H9 (cell line): ENCODE results near the gene ZNF224. TPM values are rescaled to one million over a fixed set of nuclear protein-coding genes. Genes with fewer than 3 reads are reported as not detected.

ENCODE experiments used
- DNase-seq: peaks from one replicate; pipeline ENCODE4 v3.0.0-alpha.2; 2017
- H2AFZ ChIP-seq: one replicate; pipeline ENCODE4 v1.6.1; 2013; ENCODE audit warnings: mild to moderate bottlenecking, low read length, control low read depth, moderate library complexity
- H2AK5ac ChIP-seq: 2 replicates; pipeline ENCODE4 v1.6.1; 2013; ENCODE audit warnings: low read length, control low read depth, mixed read lengths; ENCODE audit not compliant: insufficient read length
- H2BK120ac ChIP-seq: one replicate; pipeline ENCODE4 v1.6.1; 2013; ENCODE audit warnings: low read depth, mild to moderate bottlenecking, low read length, control low read depth, inconsistent platforms; ENCODE audit not compliant: poor library complexity, severe bottlenecking
- H2BK12ac ChIP-seq: 2 replicates; pipeline ENCODE4 v1.6.1; 2013; ENCODE audit warnings: low read length, control low read depth, mixed read lengths, low read depth; ENCODE audit not compliant: insufficient read length
- H2BK15ac ChIP-seq: 2 replicates; pipeline ENCODE4 v1.6.1; 2013; ENCODE audit warnings: low read depth, low read length, control low read depth
- H2BK20ac ChIP-seq: one replicate; pipeline ENCODE4 v1.6.1; 2013; ENCODE audit warnings: low read depth, mild to moderate bottlenecking, low read length, control low read depth, inconsistent platforms; ENCODE audit not compliant: poor library complexity, severe bottlenecking
- H2BK5ac ChIP-seq: 2 replicates; pipeline ENCODE4 v1.6.1; 2013; ENCODE audit warnings: low read length, control low read depth, mixed read lengths; ENCODE audit not compliant: insufficient read length
- H3K14ac ChIP-seq: 2 replicates; pipeline ENCODE4 v1.6.1; 2013; ENCODE audit warnings: low read length, control low read depth; ENCODE audit not compliant: insufficient read depth
- H3K18ac ChIP-seq: 2 replicates; pipeline ENCODE4 v1.6.1; 2013; ENCODE audit warnings: low read depth, mild to moderate bottlenecking, mixed read lengths, low read length, control low read depth; ENCODE audit not compliant: insufficient read length
- H3K23ac ChIP-seq: 2 replicates; pipeline ENCODE4 v1.6.1; 2013; ENCODE audit warnings: low read length, control low read depth, mixed read lengths, low read depth; ENCODE audit not compliant: insufficient read length
- H3K23me2 ChIP-seq: 2 replicates; pipeline ENCODE4 v1.6.1; 2013; ENCODE audit warnings: low read depth, mild to moderate bottlenecking, mixed read lengths, low read length, control low read depth; ENCODE audit not compliant: insufficient read length, poor library complexity, severe bottlenecking
- H3K27ac ChIP-seq: 2 replicates; pipeline ENCODE4 v1.5.1; 2013; ENCODE audit warnings: low read length, control low read depth, mixed read lengths, low read depth; ENCODE audit not compliant: insufficient read length
- H3K27me3 ChIP-seq: 2 replicates; pipeline ENCODE4 v1.6.1; 2013; ENCODE audit warnings: low read length, control low read depth, inconsistent platforms; ENCODE audit not compliant: insufficient read depth
- H3K4ac ChIP-seq: 2 replicates; pipeline ENCODE4 v1.6.1; 2013; ENCODE audit warnings: low read depth, mild to moderate bottlenecking, control low read depth, inconsistent platforms, low read length, moderate library complexity
- H3K4me1 ChIP-seq: 2 replicates; pipeline ENCODE4 v1.6.1; 2013; ENCODE audit warnings: low read length, control low read depth, inconsistent platforms; ENCODE audit not compliant: insufficient read depth
- H3K4me2 ChIP-seq: 2 replicates; pipeline ENCODE4 v1.6.1; 2013; ENCODE audit warnings: low read length, control low read depth, mixed read lengths; ENCODE audit not compliant: insufficient read length, insufficient read depth
- H3K56ac ChIP-seq: 2 replicates; pipeline ENCODE4 v1.6.1; 2013; ENCODE audit warnings: low read depth, mild to moderate bottlenecking, mixed read lengths, low read length, control low read depth; ENCODE audit not compliant: insufficient read length
- H3K79me1 ChIP-seq: 2 replicates; pipeline ENCODE4 v1.6.1; 2013; ENCODE audit warnings: low read depth, mild to moderate bottlenecking, moderate library complexity, low read length, control low read depth, inconsistent platforms; ENCODE audit not compliant: insufficient read depth, poor library complexity, severe bottlenecking
- H3K79me2 ChIP-seq: 2 replicates; pipeline ENCODE4 v1.6.1; 2013; ENCODE audit warnings: low read length, control low read depth, inconsistent platforms; ENCODE audit not compliant: insufficient read depth
- H3K9ac ChIP-seq: 2 replicates; pipeline ENCODE4 v1.6.1; 2013; ENCODE audit warnings: low read length, control low read depth, mixed read lengths; ENCODE audit not compliant: insufficient read length; ENCODE audit errors: extremely low read depth
- H3K9me3 ChIP-seq: one replicate; pipeline ENCODE4 v1.6.1; 2013; ENCODE audit warnings: low read depth, low read length, inconsistent platforms; ENCODE audit not compliant: control insufficient read depth
- H3T11ph ChIP-seq: one replicate; pipeline ENCODE4 v1.6.1; 2013; ENCODE audit warnings: mild to moderate bottlenecking, low read length, control low read depth, inconsistent platforms
- H4K20me1 ChIP-seq: one replicate; pipeline ENCODE4 v1.6.1; 2013; ENCODE audit not compliant: control insufficient read depth, insufficient read length, insufficient read depth
- H4K5ac ChIP-seq: 2 replicates; pipeline ENCODE4 v1.6.1; 2013; ENCODE audit warnings: low read depth, mild to moderate bottlenecking, mixed read lengths, low read length, control low read depth; ENCODE audit not compliant: insufficient read length
- H4K8ac ChIP-seq: replicated peaks from 2 replicates; pipeline ENCODE4 v1.6.1; 2013; ENCODE audit warnings: low read length, control low read depth, mixed read lengths, low read depth; ENCODE audit not compliant: insufficient read length
- H4K91ac ChIP-seq: 2 replicates; pipeline ENCODE4 v1.6.1; 2013; ENCODE audit warnings: low read depth, mild to moderate bottlenecking, moderate library complexity, mixed read lengths, low read length, control low read depth; ENCODE audit not compliant: insufficient read length
- H3K27ac Mint-ChIP-seq, 3 experiments: 2 replicates in 2 of 3; 3 replicates in 1 of 3; pipeline ENCODE4 v1.8.0; 2020 to 2021; ENCODE audit warnings: mixed read lengths in 3 of 3, mild to moderate bottlenecking in 1 of 3, moderate library complexity in 1 of 3
- H3K27me3 Mint-ChIP-seq: 2 replicates; pipeline ENCODE4 v1.8.0; 2021; ENCODE audit warnings: low read depth, mild to moderate bottlenecking, moderate library complexity, mixed read lengths
- H3K36me3 Mint-ChIP-seq, 3 experiments: 2 replicates in 2 of 3; 3 replicates in 1 of 3; pipeline ENCODE4 v1.8.0; 2020 to 2021; ENCODE audit warnings: low read depth in 3 of 3, mixed read lengths in 3 of 3; ENCODE audit not compliant: insufficient read depth in 1 of 3
- H3K4me1 Mint-ChIP-seq, 2 experiments: 2 replicates each; pipeline ENCODE4 v1.8.0; 2020; ENCODE audit warnings: mixed read lengths in 2 of 2
- H3K4me3 Mint-ChIP-seq, 2 experiments: 2 replicates in 1 of 2; 3 replicates in 1 of 2; pipeline ENCODE4 v1.8.0; 2020 to 2021; ENCODE audit warnings: mild to moderate bottlenecking in 2 of 2, mixed read lengths in 2 of 2, moderate library complexity in 1 of 2
- H3K9me3 Mint-ChIP-seq, 2 experiments: 2 replicates in 1 of 2; 3 replicates in 1 of 2; pipeline ENCODE4 v1.8.0; 2020; ENCODE audit warnings: mild to moderate bottlenecking in 2 of 2, mixed read lengths in 2 of 2, moderate library complexity in 1 of 2
- WGBS: extraction: QIAGEN DNeasy Blood & Tissue Kit; methylation state at CpG from one replicate; pipeline ENCODE4 v1.1.7; 2013; ENCODE audit warnings: missing lambda C conversion rate, low lambda C conversion rate, mixed read lengths; ENCODE audit not compliant: insufficient read length; ENCODE audit errors: extremely low coverage; 5-methylcytosine and 5-hydroxymethylcytosine counted together
- total RNA-seq: library from RNA; stranded (reverse); gene quantifications from 2 replicates; pipeline ENCODE4 v1.2.1, GENCODE V29; 2021
- TF ChIP-seq, protein P1 (sequence below): fragments of 200-600 bp; sonication (generic); conservative IDR thresholded peaks from 3 replicates; pipeline ENCODE4 v1.8.0; 2021; ENCODE audit warnings: antibody characterized with exemption, mild to moderate bottlenecking

ZNF224 gene
- total RNA-seq, 1 experiment from 2014 or later: 19.0 TPM

GRCh38 chr19:44112802-44113137 is 18.6 kb downstream of the ZNF224 start:
- Histone ChIP-seq H4K5ac (peak overlapping the region; percentile 69), H4K20me1 (no peaks in the 10 kb centered on the region), H4K91ac (no peak overlapping the region), H2BK15ac (no peak overlapping the region), H3K79me2 (no peaks in the 10 kb centered on the region), H3K23me2 (no peaks in the 10 kb centered on the region), H3K27me3 (no peaks in the 10 kb centered on the region), H3K79me1 (peaks cover 2% of the 10 kb centered on the region), H3K4me1 (no peaks in the 10 kb centered on the region), H3K4me2 (peak overlapping the region; percentile 83), H2BK5ac (no peak overlapping the region), H3K18ac (no peak overlapping the region), H3T11ph (no peak overlapping the region), H3K9me3 (peaks cover 8% of the 10 kb centered on the region), H3K9ac (peak overlapping the region; percentile 84), H3K56ac (no peak overlapping the region), H3K14ac (peak overlapping the region; percentile 65; the same call in 1 of the 2 replicates), H4K8ac (no peak overlapping the region), H2BK20ac (no peak overlapping the region), H2AK5ac (no peak overlapping the region), H2AFZ (no peak overlapping the region), H3K4ac (no peak overlapping the region; the same call in 1 of the 2 replicates), H3K27ac (peak overlapping the region; percentile 70), H2BK12ac (no peak overlapping the region), H2BK120ac (no peak overlapping the region), H3K23ac (no peak overlapping the region)
- no peak for DNase-seq
- H3K4me1 Mint-ChIP-seq: peaks cover 5 to 14% of the 10 kb centered on the region in 2 experiments
- peak overlapping the region; percentile 83 to 96 (median 94); a peak in 4 of 7 replicates for H3K27ac Mint-ChIP-seq
- H3K36me3 Mint-ChIP-seq: peaks cover 23 to 48% (median 42%) of the 10 kb centered on the region in 3 experiments
- peaks cover 3% of the 10 kb centered on the region; the same call in 1 of the 2 replicates for H3K27me3 Mint-ChIP-seq
- WGBS: no CpG with 5 or more reads among the region's 11 CpGs
- TF ChIP-seq, protein P1, sequence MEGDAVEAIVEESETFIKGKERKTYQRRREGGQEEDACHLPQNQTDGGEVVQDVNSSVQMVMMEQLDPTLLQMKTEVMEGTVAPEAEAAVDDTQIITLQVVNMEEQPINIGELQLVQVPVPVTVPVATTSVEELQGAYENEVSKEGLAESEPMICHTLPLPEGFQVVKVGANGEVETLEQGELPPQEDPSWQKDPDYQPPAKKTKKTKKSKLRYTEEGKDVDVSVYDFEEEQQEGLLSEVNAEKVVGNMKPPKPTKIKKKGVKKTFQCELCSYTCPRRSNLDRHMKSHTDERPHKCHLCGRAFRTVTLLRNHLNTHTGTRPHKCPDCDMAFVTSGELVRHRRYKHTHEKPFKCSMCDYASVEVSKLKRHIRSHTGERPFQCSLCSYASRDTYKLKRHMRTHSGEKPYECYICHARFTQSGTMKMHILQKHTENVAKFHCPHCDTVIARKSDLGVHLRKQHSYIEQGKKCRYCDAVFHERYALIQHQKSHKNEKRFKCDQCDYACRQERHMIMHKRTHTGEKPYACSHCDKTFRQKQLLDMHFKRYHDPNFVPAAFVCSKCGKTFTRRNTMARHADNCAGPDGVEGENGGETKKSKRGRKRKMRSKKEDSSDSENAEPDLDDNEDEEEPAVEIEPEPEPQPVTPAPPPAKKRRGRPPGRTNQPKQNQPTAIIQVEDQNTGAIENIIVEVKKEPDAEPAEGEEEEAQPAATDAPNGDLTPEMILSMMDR: no peak
- H3K4me3 Mint-ChIP-seq: peak overlapping the region; percentile 94 to 98
- H3K9me3 Mint-ChIP-seq: peaks cover 33 to 37% of the 10 kb centered on the region in 2 experiments
